Stomach (tissue), 9 donors: ENCODE data around the gene UBQLN3. TPM values are rescaled to one million over a fixed set of nuclear protein-coding genes. Genes with fewer than 3 reads are reported as not detected.

Experiments
- DNase-seq, 2 donors: peaks; one replicate each; pipeline versions ENCODE4 v3.0.0 to v3.0.0-alpha.2; 2013 to 2019
- H3K27ac ChIP-seq, 5 donors: fragments of 200-600 bp in 4 of 5; sonication (generic) in 4 of 5; one replicate each; pipeline ENCODE4 v1.5.1; 2013 to 2019; ENCODE audit warnings: mild to moderate bottlenecking in 1 of 5, moderate library complexity in 1 of 5
- H3K27me3 ChIP-seq, 3 donors: fragments of 200-600 bp; sonication (generic); one replicate each; pipeline ENCODE4 v1.5.1; 2017 to 2019; ENCODE audit warnings: mixed run types in 1 of 3
- H3K36me3 ChIP-seq, 4 donors: fragments of 200-600 bp; sonication (generic); 1 replicate in 3 of 4; 2 replicates in 1 of 4; pipeline ENCODE4 v1.5.1; 2016 to 2019
- H3K4me1 ChIP-seq, 4 donors: fragments of 200-600 bp; sonication (generic); one replicate each; pipeline ENCODE4 v1.5.1; 2016 to 2019
- H3K4me3 ChIP-seq, 4 donors: fragments of 200-600 bp; sonication (generic) in 3 of 4; one replicate each; pipeline ENCODE4 v1.5.1; 2016 to 2019; ENCODE audit warnings: mild to moderate bottlenecking in 1 of 4
- H3K9me3 ChIP-seq, 4 donors: fragments of 200-600 bp; sonication (generic); one replicate each; pipeline ENCODE4 v1.5.1; 2016 to 2019
- CTCF ChIP-seq, 7 experiments: fragments of 450-650 bp in 4 of 7; fragments of 200-600 bp in 3 of 7; sonication (generic) in 3 of 7; IDR thresholded peaks; one replicate each; pipeline ENCODE4 v1.5.1; 2016 to 2019; ENCODE audit warnings: antibody characterized with exemption in 7 of 7, control low read depth in 2 of 7, mild to moderate bottlenecking in 1 of 7
- EP300 ChIP-seq: sonication (generic); formaldehyde crosslinking; IDR thresholded peaks from one replicate; pipeline ENCODE4 v1.6.1; 2017; ENCODE audit warnings: antibody characterized with exemption
- POLR2A ChIP-seq, 4 donors: fragments of 450-650 bp; IDR thresholded peaks; one replicate each; pipeline ENCODE4 v1.6.1; 2016; ENCODE audit warnings: antibody characterized with exemption in 4 of 4, control low read depth in 2 of 4, mild to moderate bottlenecking in 1 of 4, moderate library complexity in 1 of 4
- POLR2AphosphoS5 ChIP-seq, 3 donors: sonication (generic); formaldehyde crosslinking; IDR thresholded peaks; one replicate each; pipeline ENCODE4 v1.6.1; 2016; ENCODE audit warnings: antibody characterized with exemption in 3 of 3
- WGBS, 5 donors: extraction: QIAGEN DNeasy Blood & Tissue Kit in 3 of 5; methylation state at CpG; one replicate each; pipeline versions ENCODE4 v1.1.5 to v1.1.7; 2013 to 2018; 5-methylcytosine and 5-hydroxymethylcytosine counted together
- intact Hi-C: fragments of 100-400 bp; cut with DNase I; formaldehyde crosslinking; loops from one replicate; pipeline ENCODE4 v1.15.1; 2023; ENCODE audit warnings: low total_unique reads
- polyA plus RNA-seq, 3 donors: library from polyadenylated mRNA; stranded (reverse); fragments of 200-250 nt; gene quantifications; one replicate each; pipeline ENCODE4 v1.2.3, GENCODE V29; 2013
- total RNA-seq, 5 donors: library from RNA; depleted of rRNA; stranded (reverse); fragments of >200 nt; gene quantifications; one replicate each; pipeline versions ENCODE4 v1.1.0 to v1.2.3, GENCODE V29; 2014 to 2016
- donor health status: healthy with polysubstance abuse.
- donor health status: Bipolar disorder and iron deficiency.
- donor health status: healthy.

UBQLN3 gene
- total and polyA plus RNA-seq, 8 donors = 1.1 TPM; not detected in 7

- intact Hi-C loops = no loop called here
- TF ChIP-seq POLR2A (IDR thresholded peaks at IDR 0.05) (no peak), EP300 (no peak), POLR2AphosphoS5 (IDR thresholded peaks at IDR 0.05) (no peak), CTCF (IDR thresholded peaks at IDR 0.05) (no peak)
- Histone ChIP-seq H3K27me3 (no peaks in the 10 kb centered on the region), H3K36me3 (no peaks in the 10 kb centered on the region), H3K4me3 (no peak overlapping the region), H3K27ac (no peak overlapping the region), H3K4me1 (no peaks in the 10 kb centered on the region), H3K9me3 (no peaks in the 10 kb centered on the region)
- no peak for DNase-seq
- WGBS, 5 donors = 62 to 74% (median 72%) methylated on average over 5 of the region's 5 CpGs
These were observed 40.8 kb upstream of the UBQLN3 start for GRCh38 chr11:5550440-5551095.

- TF ChIP-seq POLR2AphosphoS5 (IDR thresholded peaks at IDR 0.05) = no peak
- TF ChIP-seq POLR2A (IDR thresholded peaks at IDR 0.05) = no peak
- no peak for TF ChIP-seq CTCF (IDR thresholded peaks at IDR 0.05)
- no peak for TF ChIP-seq EP300
- no peaks in the 10 kb centered on the region for H3K4me1 ChIP-seq
- no peaks in the 10 kb centered on the region for H3K9me3 ChIP-seq
- H3K27ac ChIP-seq = no peak within 1 kb of the TSS
- WGBS, 5 donors = 26 to 50% (median 39%) methylated on average over 1 of the region's 1 CpG
- H3K27me3 ChIP-seq = no peaks in the 10 kb centered on the region
- intact Hi-C loops = no loop called here
- no peak within 1 kb of the TSS for H3K4me3 ChIP-seq
- H3K36me3 ChIP-seq = no peaks in the 10 kb centered on the region
- no peak for DNase-seq
These were observed 38.7 kb upstream of the UBQLN3 start, which contains the start of gene OR52H1 for GRCh38 chr11:5548440-5548839. TSS of gene OR52H1 (minus strand) at chr11:5548540. CDS start at chr11:5545505, 3,035 bp downstream.

- Histone ChIP-seq H3K4me1 (no peaks in the 10 kb centered on the region), H3K27me3 (no peaks in the 10 kb centered on the region), H3K27ac (no peak overlapping the region), H3K36me3 (no peaks in the 10 kb centered on the region), H3K4me3 (no peak overlapping the region), H3K9me3 (no peaks in the 10 kb centered on the region)
- DNase-seq = no peak
- WGBS, 5 donors = 93 to 97% (median 95%) methylated on average over 1 of the region's 1 CpG
- TF ChIP-seq CTCF (IDR thresholded peaks at IDR 0.05) (no peak), POLR2AphosphoS5 (IDR thresholded peaks at IDR 0.05) (no peak), EP300 (no peak), POLR2A (IDR thresholded peaks at IDR 0.05) (no peak)
- intact Hi-C loops = no loop called here
These were observed 38.2 kb upstream of the UBQLN3 start for GRCh38 chr11:5547982-5548381.

DNA sequence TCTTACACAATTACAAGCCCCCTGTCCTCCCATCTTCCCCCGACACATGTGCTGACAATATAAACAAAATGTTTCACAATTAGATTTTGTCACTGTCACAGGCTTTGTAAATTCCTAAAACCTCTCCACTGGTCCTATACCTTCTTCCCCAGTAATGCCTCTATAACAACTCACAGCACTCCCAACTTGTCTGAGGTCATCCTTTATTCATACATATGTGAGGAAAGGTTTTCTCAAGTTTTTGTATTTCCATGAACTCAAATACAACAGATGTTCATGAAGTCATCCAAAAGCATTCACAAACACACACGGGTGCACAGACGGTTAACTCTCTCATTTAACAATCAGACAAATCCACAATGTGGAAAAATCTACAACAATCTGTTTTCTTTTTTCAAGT, 36.7 kb upstream of the UBQLN3 start:
- no peaks in the 10 kb centered on the region for H3K9me3 ChIP-seq
- H3K27ac ChIP-seq = no peak overlapping the region
- no peak overlapping the region for H3K4me3 ChIP-seq
- no peaks in the 10 kb centered on the region for H3K4me1 ChIP-seq
- H3K36me3 ChIP-seq = no peaks in the 10 kb centered on the region
- DNase-seq = no peak
- 76 to 85% (median 82%) methylated on average over 3 of the region's 3 CpGs for WGBS, 5 donors
- TF ChIP-seq POLR2AphosphoS5 (IDR thresholded peaks at IDR 0.05) (no peak), POLR2A (IDR thresholded peaks at IDR 0.05) (no peak), EP300 (no peak), CTCF (IDR thresholded peaks at IDR 0.05) (no peak)
- no peaks in the 10 kb centered on the region for H3K27me3 ChIP-seq
- intact Hi-C loops = no loop called here
